GM19023 (cell line): ENCODE results near the gene CEBPB.

Experiments
- ATAC-seq: cut with Tn5 transposase; IDR thresholded peaks from one replicate; pipeline ENCODE4 v1.9.1; 2021; ENCODE audit warnings: mild to moderate bottlenecking, moderate library complexity; ENCODE audit not compliant: unreplicated experiment

CEBPB gene

DNA sequence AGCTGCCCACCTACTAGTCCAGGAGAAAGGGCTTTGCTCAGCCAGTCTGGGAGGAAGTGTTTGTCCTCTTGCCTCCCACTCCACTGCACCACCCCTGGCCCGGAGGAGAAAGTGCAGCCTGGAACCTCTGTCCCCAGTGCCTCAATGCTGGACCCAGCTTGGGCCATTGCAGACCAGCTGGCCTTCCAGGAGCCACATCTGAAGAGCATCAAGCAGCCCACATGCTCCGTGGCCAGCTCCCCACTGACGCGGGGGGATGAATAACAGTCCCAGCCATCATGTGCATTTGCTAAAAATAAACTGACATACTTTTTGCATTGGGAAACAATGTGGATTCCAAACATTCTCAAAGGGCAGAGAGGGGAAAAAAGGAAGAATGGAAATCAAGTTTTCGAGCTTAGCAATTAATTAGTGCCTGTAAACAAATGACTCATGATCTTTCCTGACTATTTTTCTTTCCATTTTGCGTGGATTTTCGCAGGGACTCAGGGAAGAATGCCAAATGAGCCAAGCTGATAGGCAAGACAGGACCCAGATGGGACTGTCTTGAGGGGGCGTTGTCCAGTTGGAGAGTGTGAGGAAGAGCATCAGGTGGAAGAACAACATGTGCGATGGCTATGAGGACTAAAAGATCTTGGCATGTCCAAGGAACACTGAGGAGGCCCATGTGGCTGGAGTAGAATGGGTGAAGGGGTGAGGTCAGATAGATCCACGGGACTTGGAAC lies 34.1 kb downstream of the CEBPB start:
- no peak for ATAC-seq

DNA sequence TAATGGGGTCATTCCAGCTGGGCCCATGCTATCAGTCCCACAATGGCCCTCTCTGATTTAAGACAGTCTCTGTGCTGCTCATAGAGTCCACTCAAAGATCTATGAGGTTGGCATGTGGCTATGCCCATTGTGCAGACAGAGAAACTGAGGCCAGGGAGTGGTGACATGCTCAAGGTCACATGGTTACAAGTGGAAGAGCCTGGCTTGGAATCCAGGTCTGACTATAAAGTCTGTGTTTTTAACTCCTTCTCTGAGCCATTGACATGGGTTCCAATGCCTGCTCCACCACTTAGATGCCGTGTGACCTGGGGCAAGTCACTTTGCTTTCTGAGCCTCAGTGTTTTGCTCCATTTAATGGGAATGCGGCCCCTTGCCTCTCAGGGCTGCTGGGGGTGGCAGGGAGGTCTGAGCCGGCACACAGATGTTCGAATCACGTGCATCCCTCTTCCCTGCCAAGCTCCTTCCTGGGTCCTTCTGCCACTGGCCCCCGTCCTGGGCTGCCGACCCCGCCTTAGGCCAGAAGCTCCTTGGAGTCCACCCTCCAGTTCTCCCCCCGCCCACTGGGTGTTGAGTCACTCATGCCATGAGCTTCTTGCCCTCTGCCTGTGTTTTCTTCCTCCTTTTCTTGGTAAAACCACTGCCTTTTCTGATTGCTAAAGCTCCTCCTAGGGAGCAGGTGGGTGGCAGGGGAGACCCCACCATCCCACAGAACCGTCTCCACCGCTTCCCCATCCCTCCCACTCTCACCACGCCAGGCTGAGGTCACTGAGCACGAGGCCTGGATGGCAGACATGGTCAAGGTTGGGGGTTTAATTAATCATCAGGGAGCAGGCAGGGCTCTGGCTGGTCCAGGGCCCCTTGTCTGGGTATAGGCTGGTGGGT lies 35.7 kb downstream of the CEBPB start:
- no peak for ATAC-seq

- ATAC-seq: no peak
Observed at GRCh38 chr20:50227506-50227905, 36.9 kb downstream of the CEBPB start.

GRCh38 chr20:50229156-50229607 lies 38.6 kb downstream of the CEBPB start:
- no peak for ATAC-seq

DNA sequence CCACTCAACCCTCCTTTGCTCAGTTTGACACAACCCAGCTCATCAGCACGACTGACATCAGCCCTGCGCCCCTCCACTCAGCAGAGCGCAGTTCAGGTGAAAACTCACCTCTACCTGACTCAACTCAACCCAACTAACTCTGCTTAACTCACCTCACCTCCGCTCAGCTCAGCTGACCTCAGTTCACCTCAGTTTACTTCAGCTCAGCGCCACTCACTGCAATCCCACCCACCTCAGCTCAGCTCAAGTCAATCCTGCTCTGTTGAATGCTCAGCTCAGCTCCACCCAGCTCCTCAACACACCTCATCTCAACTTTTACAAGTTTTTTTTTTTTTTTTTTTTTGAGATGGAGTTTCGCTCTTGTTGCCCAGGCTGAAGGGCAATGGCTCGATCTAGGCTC lies 39.6 kb downstream of the CEBPB start:
- ATAC-seq: no peak

- no peak for ATAC-seq
Observed at GRCh38 chr20:50230871-50231560, 40.4 kb downstream of the CEBPB start.

- ATAC-seq: no peak
Observed at GRCh38 chr20:50231854-50232253, 41.2 kb downstream of the CEBPB start.

- ATAC-seq: no peak
Observed at GRCh38 chr20:50232651-50233324, 42.2 kb downstream of the CEBPB start.

- ATAC-seq: no peak
Observed at GRCh38 chr20:50233325-50234212, 42.9 kb downstream of the CEBPB start.

DNA sequence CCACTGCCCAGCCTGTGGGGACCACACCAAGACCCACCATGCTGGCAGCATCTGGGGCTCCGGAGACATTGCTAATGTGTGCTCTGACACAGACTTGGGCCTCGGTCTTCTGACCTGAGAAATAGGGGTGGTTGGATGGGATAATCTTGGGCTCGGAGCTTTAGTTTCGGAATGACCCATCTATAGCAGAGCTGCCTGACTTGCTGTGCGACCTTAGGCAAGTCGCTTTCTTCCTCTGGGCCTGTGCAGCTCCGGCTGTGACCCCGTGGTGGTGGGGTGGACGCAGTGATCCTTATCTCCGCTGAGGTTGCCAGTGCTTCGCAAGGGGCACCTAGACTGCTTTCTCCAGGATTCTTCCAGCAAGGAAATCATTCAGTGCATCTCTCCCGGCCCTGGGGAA lies 43.7 kb downstream of the CEBPB start:
- ATAC-seq: no peak

DNA sequence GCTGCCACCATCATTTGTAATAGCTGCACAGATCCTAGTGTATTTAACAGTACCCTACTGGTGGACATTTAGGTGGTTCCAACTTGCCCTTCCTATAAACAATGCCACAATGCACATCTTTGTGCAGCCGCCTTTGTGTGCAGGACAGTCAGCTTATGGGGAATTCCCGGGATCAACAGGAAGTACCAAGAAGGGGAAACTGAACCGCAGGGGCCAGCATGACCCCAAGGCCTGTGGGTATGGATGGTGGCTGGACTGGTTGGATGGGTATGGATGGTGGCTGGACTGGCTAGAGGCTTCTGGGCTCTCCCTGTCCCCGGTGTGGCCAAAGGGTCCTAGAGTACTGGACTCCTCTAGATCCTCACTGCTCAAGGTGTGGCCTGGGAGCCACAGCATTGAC lies 46.7 kb downstream of the CEBPB start:
- ATAC-seq: no peak

GRCh38 chr20:50238081-50238800 lies 47.6 kb downstream of the CEBPB start:
- ATAC-seq: no peak

DNA sequence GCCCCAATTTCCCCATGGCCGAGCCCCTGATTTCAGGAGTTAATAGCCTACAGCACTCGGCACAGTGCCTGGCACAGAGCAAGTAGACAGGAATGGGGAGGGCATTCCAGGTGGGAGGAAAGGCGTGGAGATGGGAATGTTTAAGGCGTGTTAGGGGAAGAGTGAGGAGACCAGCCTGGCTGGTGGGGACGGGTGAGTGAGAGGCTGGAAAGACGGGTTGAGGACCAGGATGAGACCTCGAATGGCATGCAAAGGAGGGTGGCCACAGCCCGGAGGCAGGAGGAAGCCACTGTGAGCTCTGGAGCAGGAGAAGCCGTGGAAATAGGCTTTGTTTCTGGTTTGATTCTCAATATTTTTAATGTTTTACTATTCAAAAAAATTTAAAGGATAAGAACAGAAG lies 49.5 kb downstream of the CEBPB start:
- no peak for ATAC-seq

- no peak for ATAC-seq
Observed at GRCh38 chr20:50242178-50242514, 51.5 kb downstream of the CEBPB start.
